Measurements from ENCODE around the gene NMT1.

DNA sequence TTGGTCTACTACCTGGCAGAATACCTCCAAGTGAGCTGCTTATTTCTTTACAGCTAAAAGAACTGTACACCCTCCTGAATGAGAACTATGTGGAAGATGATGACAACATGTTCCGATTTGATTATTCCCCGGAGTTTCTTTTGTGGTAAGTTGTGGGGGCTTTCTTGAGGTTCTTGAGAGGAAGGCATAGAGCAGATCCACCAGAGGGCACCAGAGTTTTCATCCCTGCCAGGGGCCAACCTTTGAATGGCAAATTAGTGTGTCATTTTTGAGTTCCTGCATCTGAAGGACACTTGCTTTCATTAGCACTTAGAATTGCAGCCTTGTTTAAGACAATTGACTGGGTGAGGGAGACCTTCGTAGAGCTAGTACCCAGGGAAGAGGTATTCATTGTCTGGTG is 35.0 kb downstream of the NMT1 start:
- TF ChIP-seq CTCF (IDR thresholded peaks at IDR 0.05; ENCODE audit: borderline replicate concordance, extremely low read depth, low read length, poor library complexity, severe bottlenecking) (peak; percentile 62), EZH2 (IDR thresholded peaks at IDR 0.05; ENCODE audit: borderline replicate concordance, low read depth, low read length, severe bottlenecking) (no peak)
